Ascending aorta (tissue), 2 donors: Measurements from ENCODE around the gene PLEKHA5. TPM values are rescaled to one million over a fixed set of nuclear protein-coding genes. Genes with fewer than 3 reads are reported as not detected.
"Not testable (repeated sequence)": the region's sequence is repeated elsewhere in the genome, so short reads cannot be mapped to it uniquely, and the experiment has no call there.

Source experiments
- DNase-seq, 2 donors: peaks; one replicate each; pipeline ENCODE4 v3.0.0-alpha.2; 2019; ENCODE audit warnings: low spot score in 2 of 2
- H3K27ac ChIP-seq, 2 donors: fragments of 200-600 bp; sonication (generic); one replicate each; pipeline ENCODE4 v1.5.1; 2016 to 2017; ENCODE audit warnings: mild to moderate bottlenecking in 1 of 2
- H3K27me3 ChIP-seq: fragments of 200-600 bp; sonication (generic); one replicate; pipeline ENCODE4 v1.5.1; 2017
- H3K36me3 ChIP-seq, 2 donors: fragments of 200-600 bp; sonication (generic); one replicate each; pipeline ENCODE4 v1.5.1; 2016
- H3K4me1 ChIP-seq, 2 donors: fragments of 200-600 bp; sonication (generic); one replicate each; pipeline ENCODE4 v1.5.1; 2016 to 2017; ENCODE audit warnings: mild to moderate bottlenecking in 1 of 2
- H3K4me3 ChIP-seq, 2 donors: fragments of 200-600 bp; sonication (generic); one replicate each; pipeline ENCODE4 v1.5.1; 2016 to 2017; ENCODE audit warnings: mild to moderate bottlenecking in 1 of 2
- H3K9me3 ChIP-seq, 2 donors: fragments of 200-600 bp; sonication (generic); one replicate each; pipeline ENCODE4 v1.5.1; 2016
- CTCF ChIP-seq, 3 experiments: fragments of 200-600 bp in 2 of 3; fragments of 450-650 bp in 1 of 3; sonication (generic) in 2 of 3; IDR thresholded peaks; one replicate each; pipeline ENCODE4 v1.5.1; 2016 to 2019; ENCODE audit warnings: antibody characterized with exemption in 3 of 3, mild to moderate bottlenecking in 1 of 3, moderate library complexity in 1 of 3
- intact Hi-C: fragments of 100-400 bp; cut with DNase I; formaldehyde crosslinking; loops from one replicate; pipeline ENCODE4 v1.15.1; 2023
- total RNA-seq: library from RNA; depleted of rRNA; stranded (reverse); fragments of >200 nt; gene quantifications from one replicate; pipeline ENCODE4 v1.1.0, GENCODE V29; 2016

The PLEKHA5 gene
- total RNA-seq, 1 donor from 2014 or later: 11.8 TPM

- Histone ChIP-seq H3K9me3 (no peaks in the 10 kb centered on the region), H3K4me1 (no peaks in the 10 kb centered on the region), H3K27ac (no peak overlapping the region), H3K4me3 (no peak overlapping the region), H3K36me3 (peaks cover 0 to 3% of the 10 kb centered on the region in 2 donors), H3K27me3 (no peaks in the 10 kb centered on the region)
- intact Hi-C loops: no loop called here
- DNase-seq: no peak
- no peak for TF ChIP-seq CTCF (IDR thresholded peaks at IDR 0.05)
Measured at GRCh38 chr12:19382563-19382962, 253.0 kb downstream of the PLEKHA5 start.

GRCh38 chr12:19387161-19387560 lies 257.6 kb downstream of the PLEKHA5 start:
- no peaks in the 10 kb centered on the region for H3K4me1 ChIP-seq
- no peak for TF ChIP-seq CTCF (IDR thresholded peaks at IDR 0.05)
- intact Hi-C loops: no loop called here
- no peak overlapping the region for H3K27ac ChIP-seq
- no peak for DNase-seq
- no peaks in the 10 kb centered on the region for H3K27me3 ChIP-seq
- no peaks in the 10 kb centered on the region for H3K36me3 ChIP-seq
- no peak overlapping the region for H3K4me3 ChIP-seq
- no peaks in the 10 kb centered on the region for H3K9me3 ChIP-seq

- intact Hi-C loops: no loop called here
- Histone ChIP-seq H3K4me3 (no peak overlapping the region), H3K9me3 (no peaks in the 10 kb centered on the region), H3K36me3 (no peaks in the 10 kb centered on the region), H3K4me1 (no peaks in the 10 kb centered on the region), H3K27me3 (no peaks in the 10 kb centered on the region), H3K27ac (no peak overlapping the region)
- DNase-seq: no peak
- no peak for TF ChIP-seq CTCF (IDR thresholded peaks at IDR 0.05)
Measured at GRCh38 chr12:19388131-19388549, 258.6 kb downstream of the PLEKHA5 start.

GRCh38 chr12:19390051-19390598 lies 260.6 kb downstream of the PLEKHA5 start:
- intact Hi-C loops: no loop called here
- no peak for TF ChIP-seq CTCF (IDR thresholded peaks at IDR 0.05)
- Histone ChIP-seq H3K27ac (no peak overlapping the region), H3K36me3 (no peaks in the 10 kb centered on the region), H3K27me3 (no peaks in the 10 kb centered on the region), H3K4me1 (no peaks in the 10 kb centered on the region), H3K9me3 (no peaks in the 10 kb centered on the region), H3K4me3 (no peak overlapping the region)
- no peak for DNase-seq

GRCh38 chr12:19392644-19393043 lies 263.1 kb downstream of the PLEKHA5 start:
- DNase-seq, intact Hi-C loops, H3K4me1 ChIP-seq, H3K9me3 ChIP-seq, H3K4me3 ChIP-seq, H3K27me3 ChIP-seq, H3K27ac ChIP-seq, H3K36me3 ChIP-seq: not testable (repeated sequence)

GRCh38 chr12:19394385-19394784 lies 264.9 kb downstream of the PLEKHA5 start:
- no peaks in the 10 kb centered on the region for H3K27me3 ChIP-seq
- no peak overlapping the region for H3K27ac ChIP-seq
- no peak overlapping the region for H3K4me3 ChIP-seq
- H3K4me1 ChIP-seq: no peaks in the 10 kb centered on the region
- no peaks in the 10 kb centered on the region for H3K36me3 ChIP-seq
- intact Hi-C loops: no loop called here
- no peak for DNase-seq
- TF ChIP-seq CTCF (IDR thresholded peaks at IDR 0.05): no peak
- no peaks in the 10 kb centered on the region for H3K9me3 ChIP-seq
